Measurements from ENCODE around the gene AURKAIP1.
"Not testable (repeated sequence)": the region's sequence is repeated elsewhere in the genome, so short reads cannot be mapped to it uniquely, and the experiment has no call there.

DNA sequence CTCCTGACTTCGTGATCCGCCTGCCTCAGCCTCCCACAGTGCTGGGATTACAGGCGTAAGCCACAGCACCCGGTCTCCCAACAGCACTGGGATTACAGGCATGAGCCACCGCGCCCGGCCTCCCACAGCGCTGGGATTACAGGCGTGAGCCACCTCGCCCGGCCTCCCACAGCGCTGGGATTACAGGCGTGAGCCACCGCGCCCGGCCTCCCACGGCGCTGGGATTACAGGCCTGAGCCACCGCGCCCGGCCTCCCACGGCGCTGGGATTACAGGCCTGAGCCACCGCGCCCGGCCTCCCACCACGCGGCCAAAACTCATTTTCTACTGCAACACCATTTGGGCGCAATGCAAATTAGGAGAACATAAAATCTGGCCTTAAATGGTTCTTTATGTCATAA lies 10.3 kb upstream of the AURKAIP1 start:
- not testable (repeated sequence) for TF ChIP-seq FOXK2, ZNF384 (IDR thresholded peaks at IDR 0.05)

All from HEK293T (cell line).